Activated T-helper 9 cell treated with anti-CD3 and anti-CD28 coated beads, Interleukin-2, amount 50 U/mL, for 16 hours (primary cell): ENCODE measurements around the gene FRMPD4.
"Not testable (repeated sequence)": the region's sequence is repeated elsewhere in the genome, so short reads cannot be mapped to it uniquely, and the experiment has no call there.

ENCODE experiments used
- DNase-seq: peaks from one replicate; pipeline ENCODE4 v3.0.0-alpha.2; 2020; ENCODE audit warnings: low read depth

The FRMPD4 gene

GRCh38 chrX:12440246-12440645 is 302.0 kb downstream of the FRMPD4 start:
- no peak for DNase-seq

- DNase-seq, result no peak
Observed at GRCh38 chrX:12441381-12442128, 303.3 kb downstream of the FRMPD4 start.

GRCh38 chrX:12443534-12444098 is 305.3 kb downstream of the FRMPD4 start:
- DNase-seq, result no peak

- DNase-seq, result no peak
Observed at GRCh38 chrX:12446342-12447075, 308.2 kb downstream of the FRMPD4 start.

- DNase-seq, result no peak
Observed at GRCh38 chrX:12447448-12448064, 309.3 kb downstream of the FRMPD4 start.

GRCh38 chrX:12452268-12452667 is 314.0 kb downstream of the FRMPD4 start:
- no peak for DNase-seq

GRCh38 chrX:12460929-12461328 is 322.7 kb downstream of the FRMPD4 start:
- DNase-seq, result no peak

GRCh38 chrX:12463052-12463451 is 324.8 kb downstream of the FRMPD4 start:
- DNase-seq, result no peak

- no peak for DNase-seq
Observed at GRCh38 chrX:12463873-12464272, 325.6 kb downstream of the FRMPD4 start.

GRCh38 chrX:12467321-12467720 is 329.0 kb downstream of the FRMPD4 start:
- DNase-seq, result no peak

GRCh38 chrX:12469296-12469695 is 331.0 kb downstream of the FRMPD4 start:
- DNase-seq, result no peak

- no peak for DNase-seq
Observed at GRCh38 chrX:12471061-12471460, 332.8 kb downstream of the FRMPD4 start.

- DNase-seq, result no peak
Observed at GRCh38 chrX:12480956-12481355, 342.7 kb downstream of the FRMPD4 start.

GRCh38 chrX:12488220-12488619 is 349.9 kb downstream of the FRMPD4 start:
- no peak for DNase-seq

GRCh38 chrX:12488771-12489170 is 350.5 kb downstream of the FRMPD4 start:
- no peak for DNase-seq

GRCh38 chrX:12489341-12489740 is 351.1 kb downstream of the FRMPD4 start:
- DNase-seq, result no peak

GRCh38 chrX:12494400-12495138 is 356.3 kb downstream of the FRMPD4 start:
- DNase-seq, result no peak

GRCh38 chrX:12496343-12496742 is 358.1 kb downstream of the FRMPD4 start:
- no peak for DNase-seq

GRCh38 chrX:12497832-12498591 is 359.7 kb downstream of the FRMPD4 start:
- no peak for DNase-seq

- no peak for DNase-seq
Observed at GRCh38 chrX:12505127-12505526, 366.9 kb downstream of the FRMPD4 start.

- not testable (repeated sequence) for DNase-seq
Observed at GRCh38 chrX:12515384-12515783, 377.1 kb downstream of the FRMPD4 start.
